SU-DHL-6 (cell line): ENCODE data around the gene AMPD3.

Experiments
- H2AFZ ChIP-seq: fragments of 200-600 bp; sonication (generic); 2 replicates; pipeline ENCODE4 v1.6.1; 2014; ENCODE audit warnings: low read depth, mild to moderate bottlenecking, moderate library complexity, mixed read lengths, antibody characterized with exemption, low read length; ENCODE audit not compliant: severe bottlenecking
- H3F3A ChIP-seq: fragments of 200-600 bp; shearing (Covaris generic); 2 replicates; pipeline ENCODE4 v1.6.0; 2016; ENCODE audit warnings: antibody characterized with exemption, mild to moderate bottlenecking; ENCODE audit not compliant: insufficient read depth
- H3K27ac ChIP-seq: fragments of 200-600 bp; sonication (generic); 2 replicates; pipeline ENCODE4 v1.5.1; 2016; ENCODE audit warnings: low read depth, mild to moderate bottlenecking, low read length, moderate library complexity, mixed read lengths
- H3K27me3 ChIP-seq: fragments of 200-600 bp; sonication (generic), shearing (Covaris generic); 2 replicates; pipeline ENCODE4 v1.6.0; 2014; ENCODE audit warnings: mild to moderate bottlenecking, low read length
- H3K36me3 ChIP-seq: fragments of 200-600 bp; sonication (generic); 2 replicates; pipeline ENCODE4 v1.6.1; 2014; ENCODE audit warnings: mild to moderate bottlenecking, low read length, mixed read lengths
- H3K4me2 ChIP-seq: fragments of 300-600, 200-600 bp; shearing (Covaris generic), sonication (generic); 2 replicates; pipeline ENCODE4 v1.6.0; 2014; ENCODE audit warnings: low read length, low read depth, mild to moderate bottlenecking; ENCODE audit not compliant: poor library complexity, severe bottlenecking
- H3K4me3 ChIP-seq: fragments of 200-600 bp; sonication (generic); 2 replicates; pipeline ENCODE4 v1.5.1; 2014; ENCODE audit warnings: antibody characterized with exemption, low read length, mild to moderate bottlenecking, mixed read lengths; ENCODE audit not compliant: insufficient read depth, poor library complexity, severe bottlenecking
- H3K79me2 ChIP-seq: fragments of 200-600 bp; sonication (generic); 2 replicates; pipeline ENCODE4 v1.6.1; 2014; ENCODE audit warnings: mild to moderate bottlenecking, low read length, moderate library complexity; ENCODE audit not compliant: insufficient read depth
- H3K9ac ChIP-seq: fragments of 200-600 bp; sonication (generic); 2 replicates; pipeline ENCODE4 v1.7.0; 2014; ENCODE audit warnings: mild to moderate bottlenecking, low read length
- H3K9me2 ChIP-seq: fragments of 200-600 bp; sonication (generic); replicated peaks from 2 replicates; pipeline ENCODE4 v1.6.1; 2014; ENCODE audit warnings: low read length; ENCODE audit not compliant: insufficient read depth
- H3K9me3 ChIP-seq: fragments of 200-600 bp; sonication (generic); 2 replicates; pipeline ENCODE4 v1.6.1; 2014; ENCODE audit warnings: low read length, mixed read lengths; ENCODE audit not compliant: insufficient read depth
- H4K20me1 ChIP-seq: fragments of 200-600 bp; sonication (generic); 2 replicates; pipeline ENCODE4 v1.6.1; 2014; ENCODE audit warnings: low read depth, mild to moderate bottlenecking, antibody characterized with exemption, low read length, moderate library complexity, mixed read lengths
- CTCF ChIP-seq: fragments of 200-600 bp; sonication (generic); IDR thresholded peaks from one replicate; pipeline ENCODE4 v1.5.1; 2017; ENCODE audit warnings: antibody characterized with exemption, mild to moderate bottlenecking, low read length, moderate library complexity; ENCODE audit not compliant: insufficient read depth, poor library complexity, severe bottlenecking
- EZH2phosphoT487 ChIP-seq: fragments of 200-600 bp; sonication (generic), shearing (Covaris generic); conservative IDR thresholded peaks from 2 replicates; pipeline ENCODE4 v1.6.1; 2018; ENCODE audit warnings: mild to moderate bottlenecking, antibody characterized with exemption, low read length, moderate library complexity, mixed read lengths

The AMPD3 gene

GRCh38 chr11:10524471-10524870, 69.4 kb downstream of the AMPD3 start:
- Histone ChIP-seq H3K4me3 (no peak overlapping the region), H4K20me1 (no peaks in the 10 kb centered on the region), H3K9ac (no peak overlapping the region), H3F3A (no peaks in the 10 kb centered on the region), H3K36me3 (0 out of 2 replicates have a peak, but pooled peaks cover 3% of the 10 kb centered on the region), H3K9me2 (no peaks in the 10 kb centered on the region), H2AFZ (no peak overlapping the region), H3K9me3 (no peaks in the 10 kb centered on the region), H3K4me2 (no peak overlapping the region), H3K27ac (no peak overlapping the region), H3K27me3 (no peaks in the 10 kb centered on the region), H3K79me2 (no peaks in the 10 kb centered on the region)
- no peak for TF ChIP-seq EZH2phosphoT487
- TF ChIP-seq CTCF, result no peak

- H3K9me3 ChIP-seq, result no peaks in the 10 kb centered on the region
- no peak overlapping the region for H3K4me3 ChIP-seq
- H2AFZ ChIP-seq, result no peak overlapping the region
- no peaks in the 10 kb centered on the region for H3K79me2 ChIP-seq
- TF ChIP-seq CTCF (no peak), EZH2phosphoT487 (no peak)
- no peak overlapping the region for H3K4me2 ChIP-seq
- H3K36me3 ChIP-seq, result peaks cover 7% of the 10 kb centered on the region; the same call in 1 of the 2 replicates
- no peaks in the 10 kb centered on the region for H4K20me1 ChIP-seq
- no peaks in the 10 kb centered on the region for H3K27me3 ChIP-seq
- H3F3A ChIP-seq, result no peaks in the 10 kb centered on the region
- H3K9ac ChIP-seq, result no peak overlapping the region
- H3K27ac ChIP-seq, result no peak overlapping the region
- H3K9me2 ChIP-seq, result no peaks in the 10 kb centered on the region
Observed at GRCh38 chr11:10526974-10527918, 72.2 kb downstream of the AMPD3 start.

- Histone ChIP-seq H4K20me1 (no peaks in the 10 kb centered on the region), H2AFZ (no peak overlapping the region), H3K4me2 (no peak overlapping the region), H3K27ac (no peak overlapping the region), H3K79me2 (no peaks in the 10 kb centered on the region), H3K9me2 (no peaks in the 10 kb centered on the region), H3K9me3 (no peaks in the 10 kb centered on the region), H3K9ac (no peak overlapping the region), H3F3A (no peaks in the 10 kb centered on the region), H3K4me3 (no peak overlapping the region), H3K27me3 (no peaks in the 10 kb centered on the region), H3K36me3 (peaks cover 7% of the 10 kb centered on the region; the same call in 1 of the 2 replicates)
- TF ChIP-seq CTCF, result no peak
Observed at GRCh38 chr11:10528121-10528520, 73.1 kb downstream of the AMPD3 start.
